PC-3 (cell line): Measurements from ENCODE around the gene NRAS. TPM values are rescaled to one million over a fixed set of nuclear protein-coding genes. Genes with fewer than 3 reads are reported as not detected.

Experiments
- ATAC-seq: fragments of 200-7000 bp; cut with Tn5 transposase; 2 replicates; pipeline ENCODE4 v1.9.1; 2020; ENCODE audit warnings: mild to moderate bottlenecking, moderate library complexity
- BruUV-seq: library from RNA; stranded (reverse); fragments of 400-500 nt; replicated peaks from 2 replicates; lab custom pipeline; 2021; lab: Mats Ljungman, UMichigan
- CTCF ChIA-PET: fragments of 300-600 bp; sonication (Branson Sonifier 250); formaldehyde crosslinking; loops from one replicate; lab custom pipeline; 2022; ENCODE audit warnings: antibody characterized with exemption; lab: Charles Lee
- POLR2A ChIA-PET: fragments of 300-600 bp; sonication (Branson Sonifier 250); formaldehyde crosslinking; loops from one replicate; lab custom pipeline; 2022; ENCODE audit warnings: antibody characterized with exemption; ENCODE audit not compliant: unreplicated experiment; lab: Charles Lee
- DNase-seq: peaks from one replicate; pipeline ENCODE4 v3.0.0-alpha.2; 2015
- H2AFZ ChIP-seq: fragments of 300-600 bp; sonication (generic); 2 replicates; pipeline ENCODE4 v1.6.0; 2016; ENCODE audit warnings: antibody characterized with exemption, low read length
- H3F3A ChIP-seq: fragments of 300-600 bp; sonication (generic); one replicate; pipeline ENCODE4 v1.6.0; 2017; ENCODE audit warnings: antibody characterized with exemption, low read length, control low read depth, mild to moderate bottlenecking; ENCODE audit not compliant: unreplicated experiment
- H3K27ac ChIP-seq: fragments of 300-600 bp; sonication (generic); 2 replicates; pipeline ENCODE4 v1.5.1; 2016; ENCODE audit warnings: mild to moderate bottlenecking, low read length
- H3K27me3 ChIP-seq: fragments of 300-600 bp; sonication (generic); 2 replicates; pipeline ENCODE4 v1.6.1; 2016; ENCODE audit warnings: low read length, mixed read lengths
- H3K36me3 ChIP-seq: fragments of 300-600 bp; sonication (generic); 2 replicates; pipeline ENCODE4 v1.6.1; 2016; ENCODE audit warnings: low read depth, mixed run types, low read length, mixed read lengths
- H3K4me1 ChIP-seq: fragments of 300-600 bp; sonication (generic); 2 replicates; pipeline ENCODE4 v1.5.1; 2016; ENCODE audit warnings: low read length; ENCODE audit not compliant: insufficient read depth
- H3K4me2 ChIP-seq: fragments of 300-600 bp; sonication (generic); 2 replicates; pipeline ENCODE4 v1.6.0; 2016; ENCODE audit warnings: low read length
- H3K4me3 ChIP-seq: fragments of 300-600 bp; sonication (generic); 2 replicates; pipeline ENCODE4 v1.5.1; 2016; ENCODE audit warnings: mild to moderate bottlenecking, low read length, mixed read lengths
- H3K79me2 ChIP-seq: fragments of 300-600 bp; sonication (generic); 2 replicates; pipeline ENCODE4 v1.6.1; 2017; ENCODE audit warnings: low read length, mixed read lengths
- H3K9ac ChIP-seq: fragments of 300-600 bp; sonication (generic); 2 replicates; pipeline ENCODE4 v1.6.0; 2016; ENCODE audit warnings: mild to moderate bottlenecking, low read length
- H3K9me2 ChIP-seq: fragments of 300-600 bp; sonication (generic); replicated peaks from 2 replicates; pipeline ENCODE4 v1.6.1; 2016; ENCODE audit warnings: mixed run types, low read length, mixed read lengths
- H3K9me3 ChIP-seq: fragments of 300-600 bp; sonication (generic); 2 replicates; pipeline ENCODE4 v1.6.1; 2016; ENCODE audit warnings: low read length, mixed read lengths
- H4K20me1 ChIP-seq: fragments of 300-600 bp; sonication (generic); 2 replicates; pipeline ENCODE4 v1.6.1; 2016; ENCODE audit warnings: low read length, mixed read lengths
- EZH2 ChIP-seq: fragments of 300-600 bp; sonication (generic); IDR thresholded peaks from one replicate; pipeline ENCODE4 v1.6.1; 2017; ENCODE audit warnings: antibody characterized with exemption, mild to moderate bottlenecking, low read length; ENCODE audit not compliant: unreplicated experiment
- EZH2phosphoT487 ChIP-seq: fragments of 300-600 bp; sonication (generic); IDR thresholded peaks from 2 replicates; pipeline ENCODE4 v1.6.1; 2018; ENCODE audit warnings: mild to moderate bottlenecking, antibody characterized with exemption, low read length, borderline replicate concordance
- intact Hi-C: fragments of 100-400 bp; cut with micrococcal nuclease; formaldehyde crosslinking; loops from 2 replicates; pipeline ENCODE4 v1.9.0; 2023
- total RNA-seq: library from RNA; depleted of rRNA; stranded (reverse); fragments of >200 nt; gene quantifications from 2 replicates; pipeline ENCODE4 v1.2.3, GENCODE V29; 2014
- TF ChIP-seq, protein P1 (sequence below): fragments of 300-600 bp; sonication (generic); conservative IDR thresholded peaks from 2 replicates; pipeline ENCODE4 v1.5.1; 2017; ENCODE audit warnings: antibody characterized with exemption, low read depth, mild to moderate bottlenecking, low read length

NRAS gene
- total RNA-seq, 1 experiment from 2014 or later, result 15.1 TPM

DNA sequence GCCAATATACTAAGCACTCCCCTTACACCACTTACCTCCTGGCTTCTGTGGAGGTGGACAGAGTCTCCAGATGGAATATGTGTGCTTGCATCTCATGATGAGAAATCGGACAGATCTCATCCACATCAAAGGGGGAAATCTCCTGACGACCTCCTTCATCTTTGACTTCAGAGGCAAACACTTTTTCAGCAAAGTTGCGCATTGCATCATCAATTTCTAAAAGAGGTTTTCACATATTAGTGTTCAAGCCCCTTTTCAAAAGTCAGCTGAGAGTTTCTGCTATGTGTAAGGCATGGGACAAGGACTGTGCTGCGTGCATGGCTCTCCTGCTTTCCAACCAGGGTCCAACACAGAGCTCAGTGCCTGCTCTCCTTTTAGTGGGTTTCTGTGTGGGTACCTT is 28.0 kb downstream of the NRAS start:
- Histone ChIP-seq H2AFZ (no peak overlapping the region), H3K36me3 (no peaks in the 10 kb centered on the region), H3K9me2 (no peaks in the 10 kb centered on the region), H3K9me3 (no peaks in the 10 kb centered on the region), H3F3A (no peaks in the 10 kb centered on the region), H3K4me2 (no peak overlapping the region), H3K9ac (no peak overlapping the region), H3K4me3 (no peak overlapping the region), H4K20me1 (no peaks in the 10 kb centered on the region), H3K4me1 (no peaks in the 10 kb centered on the region), H3K27me3 (peaks cover 17% of the 10 kb centered on the region), H3K79me2 (no peaks in the 10 kb centered on the region), H3K27ac (no peak overlapping the region)
- CTCF ChIA-PET, result no interaction called here
- intact Hi-C loops, result no loop called here
- ATAC-seq (no peak), DNase-seq (no peak)
- no TSS peak for BruUV-seq
- TF ChIP-seq EZH2phosphoT487 (no peak), EZH2 (no peak)
- TF ChIP-seq, protein P1, sequence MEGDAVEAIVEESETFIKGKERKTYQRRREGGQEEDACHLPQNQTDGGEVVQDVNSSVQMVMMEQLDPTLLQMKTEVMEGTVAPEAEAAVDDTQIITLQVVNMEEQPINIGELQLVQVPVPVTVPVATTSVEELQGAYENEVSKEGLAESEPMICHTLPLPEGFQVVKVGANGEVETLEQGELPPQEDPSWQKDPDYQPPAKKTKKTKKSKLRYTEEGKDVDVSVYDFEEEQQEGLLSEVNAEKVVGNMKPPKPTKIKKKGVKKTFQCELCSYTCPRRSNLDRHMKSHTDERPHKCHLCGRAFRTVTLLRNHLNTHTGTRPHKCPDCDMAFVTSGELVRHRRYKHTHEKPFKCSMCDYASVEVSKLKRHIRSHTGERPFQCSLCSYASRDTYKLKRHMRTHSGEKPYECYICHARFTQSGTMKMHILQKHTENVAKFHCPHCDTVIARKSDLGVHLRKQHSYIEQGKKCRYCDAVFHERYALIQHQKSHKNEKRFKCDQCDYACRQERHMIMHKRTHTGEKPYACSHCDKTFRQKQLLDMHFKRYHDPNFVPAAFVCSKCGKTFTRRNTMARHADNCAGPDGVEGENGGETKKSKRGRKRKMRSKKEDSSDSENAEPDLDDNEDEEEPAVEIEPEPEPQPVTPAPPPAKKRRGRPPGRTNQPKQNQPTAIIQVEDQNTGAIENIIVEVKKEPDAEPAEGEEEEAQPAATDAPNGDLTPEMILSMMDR, result no peak
- POLR2A ChIA-PET, result no interaction called here

DNA sequence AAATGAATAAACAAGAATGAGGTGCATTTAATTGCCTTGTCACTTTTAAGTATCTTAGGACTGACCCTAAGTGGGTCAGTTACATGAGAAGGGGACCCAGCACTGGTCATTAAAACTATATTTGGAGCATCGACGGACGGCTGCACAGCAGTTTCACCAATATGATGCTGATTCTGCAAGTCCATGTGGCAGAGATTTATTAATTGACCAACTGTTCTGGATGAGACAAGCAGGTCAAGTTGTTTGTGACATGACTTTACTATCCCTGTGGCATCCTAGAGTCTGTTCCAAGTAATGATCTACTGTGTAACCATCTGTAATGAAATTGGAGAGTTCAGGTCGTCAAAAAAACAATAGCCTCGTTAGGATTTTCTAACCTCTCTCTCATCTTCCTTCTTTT is 30.7 kb downstream of the NRAS start:
- no peak for ATAC-seq
- BruUV-seq, result no TSS peak

DNA sequence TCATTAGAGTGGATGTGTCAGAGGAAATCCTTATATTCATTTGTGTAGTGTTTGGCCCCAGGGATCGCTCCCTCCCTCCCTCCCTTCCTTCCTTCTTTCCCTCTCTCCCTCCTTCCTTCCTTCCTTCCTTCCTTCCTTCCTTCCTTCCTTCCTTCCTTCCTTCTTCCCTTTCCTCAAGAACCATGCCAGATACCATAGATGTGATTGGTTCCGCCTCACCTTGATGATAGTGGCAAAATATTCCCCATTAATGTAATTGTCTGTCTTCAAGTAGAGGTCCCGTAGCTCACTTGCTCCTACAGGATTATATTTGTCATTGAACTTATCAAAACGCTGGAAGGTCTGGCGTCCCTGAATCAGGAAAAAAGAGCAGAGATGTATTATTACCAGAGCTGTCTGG is 38.9 kb downstream of the NRAS start:
- no peaks in the 10 kb centered on the region for H3K9me2 ChIP-seq
- H3K4me1 ChIP-seq, result no peaks in the 10 kb centered on the region
- TF ChIP-seq EZH2 (no peak), EZH2phosphoT487 (no peak)
- TF ChIP-seq, protein P1, result no peak
- no peak overlapping the region for H2AFZ ChIP-seq
- no peaks in the 10 kb centered on the region for H3K36me3 ChIP-seq
- POLR2A ChIA-PET, result no interaction called here
- DNase-seq (no peak), ATAC-seq (no peak)
- H3K9ac ChIP-seq, result no peak overlapping the region
- no peaks in the 10 kb centered on the region for H4K20me1 ChIP-seq
- H3K79me2 ChIP-seq, result no peaks in the 10 kb centered on the region
- no peaks in the 10 kb centered on the region for H3K9me3 ChIP-seq
- peaks cover 35% of the 10 kb centered on the region for H3K27me3 ChIP-seq
- CTCF ChIA-PET, result no interaction called here
- no TSS peak for BruUV-seq
- H3F3A ChIP-seq, result no peaks in the 10 kb centered on the region
- H3K4me3 ChIP-seq, result no peak overlapping the region
- H3K4me2 ChIP-seq, result no peak overlapping the region
- intact Hi-C loops, result no loop called here
- H3K27ac ChIP-seq, result no peak overlapping the region

More for the DNA sequence above, 30.7 kb downstream of the NRAS start:
- H3K36me3 ChIP-seq, result no peaks in the 10 kb centered on the region
- POLR2A ChIA-PET, result no interaction called here
- intact Hi-C loops, result no loop called here
- TF ChIP-seq EZH2, result no peak
- no peak for TF ChIP-seq EZH2phosphoT487
- TF ChIP-seq, protein P1, result no peak
- H3K4me2 ChIP-seq, result no peak overlapping the region
- no peak overlapping the region for H3K4me3 ChIP-seq
- no peaks in the 10 kb centered on the region for H4K20me1 ChIP-seq
- no peak overlapping the region for H2AFZ ChIP-seq
- CTCF ChIA-PET, result no interaction called here
- no peaks in the 10 kb centered on the region for H3K4me1 ChIP-seq
- no peak overlapping the region for H3K27ac ChIP-seq
- H3K9me3 ChIP-seq, result no peaks in the 10 kb centered on the region
- H3K9me2 ChIP-seq, result no peaks in the 10 kb centered on the region
- no peaks in the 10 kb centered on the region for H3K79me2 ChIP-seq
- DNase-seq, result no peak
- H3K9ac ChIP-seq, result no peak overlapping the region
- H3F3A ChIP-seq, result no peaks in the 10 kb centered on the region
- peaks cover 21% of the 10 kb centered on the region for H3K27me3 ChIP-seq
